BE2C (cell line): Measurements from ENCODE around the gene LIN28A.

Source experiments
- DNase-seq: peaks from one replicate; pipeline ENCODE4 v3.0.0-alpha.2; 2020
- H3K27me3 ChIP-seq: fragments of 250-450 bp; sonication (Bioruptor Pico); 2 replicates; pipeline ENCODE4 v1.5.1; 2020; ENCODE audit warnings: mild to moderate bottlenecking
- H3K36me3 ChIP-seq: fragments of 250-450 bp; sonication (Bioruptor Pico); 2 replicates; pipeline ENCODE4 v1.5.1; 2020; ENCODE audit warnings: mild to moderate bottlenecking
- H3K4me1 ChIP-seq: fragments of 250-450 bp; sonication (Bioruptor Pico); 2 replicates; pipeline ENCODE4 v1.5.1; 2020
- H3K4me3 ChIP-seq: 2 replicates; pipeline ENCODE4 v1.5.1; 2011; ENCODE audit warnings: low read depth, low read length
- H3K9me3 ChIP-seq: fragments of 250-450 bp; sonication (Bioruptor Pico); 2 replicates; pipeline ENCODE4 v1.5.1; 2020
- CTCF ChIP-seq: IDR thresholded peaks from 2 replicates; pipeline ENCODE4 v1.5.1; 2012; ENCODE audit warnings: mild to moderate bottlenecking, low read depth, low read length

LIN28A gene

GRCh38 chr1:26408604-26409003 lies 2.0 kb upstream of the LIN28A start:
- no peak for DNase-seq
- no peaks in the 10 kb centered on the region for H3K4me1 ChIP-seq

GRCh38 chr1:26409191-26409807 lies 1.3 kb upstream of the LIN28A start:
- DNase-seq, result no peak
- Histone ChIP-seq H3K9me3 (no peaks in the 10 kb centered on the region), H3K4me3 (no peak overlapping the region), H3K27me3 (no peaks in the 10 kb centered on the region; the same call in 1 of the 2 replicates), H3K4me1 (no peaks in the 10 kb centered on the region), H3K36me3 (no peaks in the 10 kb centered on the region)
- no peak for TF ChIP-seq CTCF

More at GRCh38 chr1:26408604-26409003, 2.0 kb upstream of the LIN28A start:
- Histone ChIP-seq H3K27me3 (no peaks in the 10 kb centered on the region), H3K36me3 (no peaks in the 10 kb centered on the region), H3K4me3 (no peak overlapping the region), H3K9me3 (no peaks in the 10 kb centered on the region)
- TF ChIP-seq CTCF, result no peak

- Histone ChIP-seq H3K27me3 (peaks cover 6% of the 10 kb centered on the region), H3K9me3 (no peaks in the 10 kb centered on the region), H3K4me3 (no peak overlapping the region), H3K4me1 (no peaks in the 10 kb centered on the region), H3K36me3 (no peaks in the 10 kb centered on the region)
- no peak for DNase-seq
- TF ChIP-seq CTCF, result no peak
Observed at GRCh38 chr1:26411624-26412074, 1.0 kb downstream of the LIN28A start.

GRCh38 chr1:26412180-26412840 lies 1.7 kb downstream of the LIN28A start:
- DNase-seq, result no peak
- no peak for TF ChIP-seq CTCF
- no peak overlapping the region for H3K4me3 ChIP-seq
- H3K4me1 ChIP-seq, result no peaks in the 10 kb centered on the region
- no peaks in the 10 kb centered on the region for H3K9me3 ChIP-seq
- peaks cover 6% of the 10 kb centered on the region for H3K27me3 ChIP-seq
- H3K36me3 ChIP-seq, result no peaks in the 10 kb centered on the region

GRCh38 chr1:26413031-26413430 lies 2.4 kb downstream of the LIN28A start:
- no peak for DNase-seq
- Histone ChIP-seq H3K9me3 (no peaks in the 10 kb centered on the region), H3K27me3 (peaks cover 6% of the 10 kb centered on the region), H3K4me1 (no peaks in the 10 kb centered on the region), H3K36me3 (no peaks in the 10 kb centered on the region), H3K4me3 (no peak overlapping the region)
- no peak for TF ChIP-seq CTCF

- no peak overlapping the region for H3K4me3 ChIP-seq
Observed at GRCh38 chr1:26417111-26417759, 6.6 kb downstream of the LIN28A start.

More at GRCh38 chr1:26417111-26417759, 6.6 kb downstream of the LIN28A start:
- H3K4me1 ChIP-seq, result no peaks in the 10 kb centered on the region
- no peaks in the 10 kb centered on the region for H3K9me3 ChIP-seq
- peak; percentile 76 for DNase-seq
- H3K27me3 ChIP-seq, result peaks cover 6% of the 10 kb centered on the region
- H3K36me3 ChIP-seq, result no peaks in the 10 kb centered on the region
- peak; percentile 77 for TF ChIP-seq CTCF
